Stimulated activated naive CD8-positive, alpha-beta T cell treated with anti-CD3 and anti-CD28 coated beads, Interleukin-15, amount 100 ng/mL, for 72 hours (primary cell): ENCODE data around the gene ABHD10.

Source experiments
- ATAC-seq: fragments of 150-1000 bp; cut with Tn5 transposase; 2 replicates; pipeline ENCODE4 v1.10.0; 2021; ENCODE audit warnings: mild to moderate bottlenecking, moderate library complexity
- DNase-seq, 2 donors: peaks; one replicate each; pipeline ENCODE4 v3.0.0; 2021 to 2022
- H3K27ac Mint-ChIP-seq, 2 donors: one replicate each; pipeline ENCODE4 v1.8.0; 2022; ENCODE audit warnings: mild to moderate bottlenecking in 2 of 2, mixed read lengths in 2 of 2, moderate library complexity in 2 of 2
- H3K27me3 Mint-ChIP-seq: one replicate; pipeline ENCODE4 v1.8.0; 2022; ENCODE audit warnings: mixed read lengths
- H3K4me1 Mint-ChIP-seq: one replicate; pipeline ENCODE4 v1.8.0; 2022; ENCODE audit warnings: mild to moderate bottlenecking, mixed read lengths
- H3K4me3 Mint-ChIP-seq, 2 donors: one replicate each; pipeline ENCODE4 v1.8.0; 2022; ENCODE audit warnings: mild to moderate bottlenecking in 2 of 2, mixed read lengths in 2 of 2, moderate library complexity in 1 of 2
- H3K9me3 Mint-ChIP-seq, 2 donors: one replicate each; pipeline ENCODE4 v1.8.0; 2022; ENCODE audit warnings: mixed read lengths in 2 of 2

The ABHD10 gene

DNA sequence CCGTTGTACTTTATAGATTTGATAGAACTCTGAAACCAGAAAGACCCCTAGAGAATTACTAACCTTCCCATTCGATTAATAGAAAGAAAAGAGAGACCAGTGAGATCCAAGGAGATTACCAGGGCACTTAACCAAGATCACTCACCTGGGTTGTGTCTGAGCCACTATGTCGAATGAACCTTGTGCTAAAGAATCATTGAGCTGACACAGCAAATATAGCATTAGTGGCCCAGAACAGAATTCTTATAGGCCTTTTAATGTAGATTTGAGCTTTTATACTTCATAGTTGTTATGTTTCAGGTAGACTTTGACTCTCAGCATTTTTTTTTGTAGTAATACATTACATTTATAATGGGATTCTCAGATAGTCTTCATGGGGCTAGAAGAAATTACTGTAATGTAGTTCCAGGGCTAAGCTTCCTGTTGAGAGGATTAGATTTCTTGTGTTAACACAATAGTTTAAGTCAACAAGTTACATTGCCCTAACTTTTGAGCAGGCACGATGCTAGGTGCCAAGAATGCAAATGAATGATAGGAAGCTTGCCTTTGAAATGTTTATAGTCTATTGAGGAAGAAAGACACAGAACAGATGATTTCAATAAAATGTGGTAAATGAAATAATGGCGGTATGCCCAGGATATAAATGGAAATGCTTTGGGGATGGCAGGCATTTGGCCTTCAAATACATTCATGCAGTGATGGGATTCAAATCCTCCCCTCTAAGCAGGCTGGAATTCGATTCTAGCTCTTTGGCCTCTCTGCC, 24.4 kb upstream of the ABHD10 start:
- H3K4me3 Mint-ChIP-seq: no peak overlapping the region
- no peak for ATAC-seq
- H3K9me3 Mint-ChIP-seq: no peaks in the 10 kb centered on the region
- H3K4me1 Mint-ChIP-seq: no peaks in the 10 kb centered on the region
- H3K27ac Mint-ChIP-seq: no peak overlapping the region
- H3K27me3 Mint-ChIP-seq: no peaks in the 10 kb centered on the region
- no peak for DNase-seq

DNA sequence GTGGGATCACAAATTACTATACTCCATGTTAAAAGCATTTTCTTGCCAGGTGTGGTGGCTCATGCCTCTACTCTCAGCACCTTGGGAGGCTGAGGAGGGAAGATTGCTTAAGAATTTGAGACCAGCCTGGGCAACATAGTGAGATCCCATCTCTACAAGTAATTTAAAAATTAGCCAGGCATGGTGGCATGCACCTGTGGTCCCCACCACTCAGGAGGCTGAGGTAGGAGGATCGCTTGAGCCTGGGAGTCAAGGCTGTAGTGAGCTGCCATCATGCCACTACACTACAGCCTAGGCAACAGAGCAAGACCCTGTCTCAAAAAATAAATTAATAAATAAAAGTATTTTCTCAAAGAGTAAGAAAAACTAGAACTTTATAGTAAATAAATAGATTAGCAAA, 22.9 kb upstream of the ABHD10 start:
- no peak overlapping the region for H3K4me3 Mint-ChIP-seq
- H3K4me1 Mint-ChIP-seq: no peaks in the 10 kb centered on the region
- no peak overlapping the region for H3K27ac Mint-ChIP-seq
- no peak for DNase-seq
- no peak for ATAC-seq
- H3K9me3 Mint-ChIP-seq: no peaks in the 10 kb centered on the region
- H3K27me3 Mint-ChIP-seq: no peaks in the 10 kb centered on the region

DNA sequence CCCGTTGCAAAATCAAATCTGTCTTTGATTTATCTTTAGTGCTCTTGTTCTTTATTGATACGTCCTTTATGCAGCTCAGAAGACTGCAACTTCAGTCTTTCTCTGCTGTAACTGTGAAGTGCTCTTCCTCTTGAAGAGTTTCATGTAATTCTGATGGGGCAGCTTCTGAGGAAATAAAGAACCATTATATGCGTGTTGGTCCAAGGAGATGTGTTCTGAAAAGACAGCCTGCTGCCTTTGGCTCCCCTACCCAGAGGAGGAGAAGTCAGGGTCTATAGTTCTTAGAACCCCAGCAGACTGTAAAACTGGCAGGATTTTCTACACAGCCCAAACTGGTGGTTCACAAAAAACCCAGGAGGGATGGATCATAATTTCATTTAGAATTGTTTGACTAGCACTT, 22.4 kb upstream of the ABHD10 start:
- no peak for DNase-seq
- H3K27me3 Mint-ChIP-seq: no peaks in the 10 kb centered on the region

DNA sequence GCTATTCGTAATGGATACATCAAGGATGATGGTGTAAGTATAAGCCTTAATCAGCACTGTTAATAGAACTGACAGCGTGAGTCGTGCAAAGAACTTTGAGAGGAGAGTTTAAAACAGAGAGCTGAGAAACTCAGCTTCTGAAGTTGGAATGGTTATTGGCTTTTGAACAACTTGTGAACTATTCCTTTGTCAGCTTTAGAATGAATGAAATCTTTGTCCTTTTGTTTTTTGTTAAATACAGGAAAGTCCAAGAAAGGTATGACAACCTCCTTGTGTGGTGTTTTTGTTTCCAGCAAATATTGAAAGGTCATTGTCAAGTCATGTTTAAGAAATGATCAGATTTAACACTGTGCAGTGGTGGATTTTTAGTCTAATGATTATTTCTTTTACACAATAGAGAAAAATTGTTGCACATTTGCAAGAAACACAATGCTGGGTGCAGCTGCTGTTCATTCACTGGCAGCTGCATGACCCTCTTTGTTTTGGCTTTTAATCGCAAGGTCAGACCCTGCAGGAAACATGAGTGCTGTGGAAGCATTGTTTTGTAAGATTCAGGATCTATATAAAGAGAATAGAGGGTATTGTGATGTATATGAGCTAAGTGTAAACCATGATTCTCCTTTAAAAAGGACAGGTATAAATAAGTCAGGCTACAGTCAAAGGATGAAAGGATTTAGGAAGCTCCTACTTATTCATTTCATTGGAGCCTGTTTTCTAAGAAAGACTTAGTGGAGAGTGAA, 21.7 kb upstream of the ABHD10 start:
- H3K4me3 Mint-ChIP-seq: no peak overlapping the region
- no peaks in the 10 kb centered on the region for H3K4me1 Mint-ChIP-seq
- no peak overlapping the region for H3K27ac Mint-ChIP-seq
- DNase-seq (no peak), ATAC-seq (no peak)
- no peaks in the 10 kb centered on the region for H3K9me3 Mint-ChIP-seq
- H3K27me3 Mint-ChIP-seq: no peaks in the 10 kb centered on the region

More for the DNA sequence above, 22.4 kb upstream of the ABHD10 start:
- no peak overlapping the region for H3K27ac Mint-ChIP-seq
- H3K4me3 Mint-ChIP-seq: no peak overlapping the region
- no peaks in the 10 kb centered on the region for H3K9me3 Mint-ChIP-seq
- no peak for ATAC-seq
- no peaks in the 10 kb centered on the region for H3K4me1 Mint-ChIP-seq

DNA sequence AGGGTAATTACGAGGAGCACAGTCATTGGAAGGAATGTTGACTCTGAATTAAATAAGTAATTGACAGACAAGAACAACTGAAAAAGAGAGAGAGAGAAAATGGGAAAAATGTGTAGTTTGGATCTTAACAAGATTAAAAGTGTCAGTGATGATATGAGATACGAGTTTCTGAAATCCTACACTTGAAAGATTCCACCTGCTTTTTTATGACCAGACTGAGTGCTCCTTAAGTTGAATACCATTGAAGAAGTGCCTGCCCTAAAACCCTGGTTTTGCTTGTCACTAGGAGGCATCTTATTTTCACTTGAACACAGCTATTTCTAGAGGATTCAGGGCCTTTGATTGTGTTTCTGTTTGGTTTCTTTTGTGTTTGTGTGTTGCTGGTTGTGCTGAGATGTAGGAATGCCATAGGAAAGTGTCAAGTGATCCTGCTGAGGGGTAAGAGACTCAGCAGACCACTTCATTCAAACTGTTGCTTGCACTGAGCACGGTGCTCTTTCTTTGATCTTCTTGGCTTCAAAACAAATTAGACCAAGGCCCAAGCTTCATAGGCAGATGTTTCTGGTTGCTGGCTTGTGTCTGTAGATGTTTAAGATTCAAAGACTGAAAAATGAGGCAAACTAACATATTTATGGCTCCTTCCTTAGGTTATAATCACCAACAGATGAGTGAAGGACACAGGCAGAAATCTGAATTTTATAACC, 17.2 kb upstream of the ABHD10 start:
- no peaks in the 10 kb centered on the region for H3K9me3 Mint-ChIP-seq
- no peak overlapping the region for H3K4me3 Mint-ChIP-seq
- H3K4me1 Mint-ChIP-seq: peaks cover 7% of the 10 kb centered on the region
- H3K27ac Mint-ChIP-seq: peak overlapping the region in 1 of 2 donors; percentile 48
- DNase-seq (no peak), ATAC-seq (no peak)
- H3K27me3 Mint-ChIP-seq: no peaks in the 10 kb centered on the region

DNA sequence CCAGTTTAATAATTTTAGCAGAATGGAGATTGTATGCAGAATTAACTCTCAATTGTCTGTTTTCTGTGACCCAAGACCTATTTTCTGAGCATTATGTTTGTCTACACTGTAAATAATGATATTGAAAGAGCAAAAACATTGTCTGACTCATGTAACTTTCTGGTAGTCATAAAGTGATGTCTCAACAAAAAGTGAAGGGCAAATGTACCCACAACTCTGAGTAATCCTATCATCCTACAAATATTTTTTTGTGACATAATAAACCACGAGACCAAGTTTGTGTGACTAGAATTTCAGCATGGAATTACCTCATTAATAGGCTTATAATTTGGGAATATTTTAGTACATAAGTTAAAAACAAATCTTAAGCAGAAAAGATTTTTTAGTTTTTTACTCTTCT, 15.4 kb upstream of the ABHD10 start:
- Mint-ChIP-seq H3K27me3 (no peaks in the 10 kb centered on the region), H3K27ac (no peak overlapping the region), H3K9me3 (no peaks in the 10 kb centered on the region), H3K4me1 (peaks cover 19% of the 10 kb centered on the region), H3K4me3 (no peak overlapping the region)
- DNase-seq (no peak), ATAC-seq (peak; percentile 66)

DNA sequence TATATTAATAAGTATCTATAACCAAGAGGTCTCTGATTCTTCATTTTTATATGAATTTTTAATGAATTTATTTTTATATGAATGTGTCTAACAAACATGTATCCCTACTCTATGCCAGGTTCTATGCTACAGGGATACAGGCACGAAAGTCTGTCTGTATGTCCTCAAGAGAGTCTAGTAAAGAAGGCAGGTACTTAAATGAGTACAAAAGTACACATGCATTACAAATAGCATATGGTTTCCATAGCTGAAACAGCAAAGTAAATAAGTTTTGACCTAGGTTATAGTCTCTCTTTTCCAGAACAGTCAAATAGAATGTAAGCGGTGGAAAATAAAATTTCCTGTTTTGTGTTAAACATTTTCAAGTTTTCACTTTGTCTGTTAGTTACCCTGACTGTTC, 13.3 kb upstream of the ABHD10 start:
- peaks cover 19% of the 10 kb centered on the region for H3K4me1 Mint-ChIP-seq
- H3K4me3 Mint-ChIP-seq: no peak overlapping the region
- H3K27ac Mint-ChIP-seq: no peak overlapping the region
- ATAC-seq (no peak), DNase-seq (no peak)
- no peaks in the 10 kb centered on the region for H3K27me3 Mint-ChIP-seq
- H3K9me3 Mint-ChIP-seq: no peaks in the 10 kb centered on the region

DNA sequence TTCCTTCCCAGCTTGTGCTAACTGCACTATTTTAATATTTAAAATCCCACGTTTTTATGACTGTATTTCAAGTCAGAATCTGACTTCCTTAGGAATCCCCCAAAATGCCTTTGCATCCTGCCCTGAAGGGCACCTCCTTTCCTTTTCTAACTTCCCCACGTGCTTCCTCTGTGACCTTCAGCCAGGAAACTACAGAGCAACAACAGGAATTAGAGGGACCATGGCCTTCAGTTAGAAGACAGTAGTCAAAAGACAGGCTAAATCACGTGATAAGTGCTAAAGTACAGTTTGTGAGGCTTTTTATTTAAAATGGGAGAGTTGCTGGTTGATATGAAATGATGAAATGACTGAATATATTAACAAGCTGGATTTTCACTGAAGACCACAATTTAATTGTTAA, 11.8 kb upstream of the ABHD10 start:
- no peak for DNase-seq
- no peak overlapping the region for H3K27ac Mint-ChIP-seq
- no peaks in the 10 kb centered on the region for H3K27me3 Mint-ChIP-seq
- H3K4me1 Mint-ChIP-seq: peaks cover 19% of the 10 kb centered on the region
- ATAC-seq: no peak
- H3K9me3 Mint-ChIP-seq: no peaks in the 10 kb centered on the region
- H3K4me3 Mint-ChIP-seq: no peak overlapping the region

DNA sequence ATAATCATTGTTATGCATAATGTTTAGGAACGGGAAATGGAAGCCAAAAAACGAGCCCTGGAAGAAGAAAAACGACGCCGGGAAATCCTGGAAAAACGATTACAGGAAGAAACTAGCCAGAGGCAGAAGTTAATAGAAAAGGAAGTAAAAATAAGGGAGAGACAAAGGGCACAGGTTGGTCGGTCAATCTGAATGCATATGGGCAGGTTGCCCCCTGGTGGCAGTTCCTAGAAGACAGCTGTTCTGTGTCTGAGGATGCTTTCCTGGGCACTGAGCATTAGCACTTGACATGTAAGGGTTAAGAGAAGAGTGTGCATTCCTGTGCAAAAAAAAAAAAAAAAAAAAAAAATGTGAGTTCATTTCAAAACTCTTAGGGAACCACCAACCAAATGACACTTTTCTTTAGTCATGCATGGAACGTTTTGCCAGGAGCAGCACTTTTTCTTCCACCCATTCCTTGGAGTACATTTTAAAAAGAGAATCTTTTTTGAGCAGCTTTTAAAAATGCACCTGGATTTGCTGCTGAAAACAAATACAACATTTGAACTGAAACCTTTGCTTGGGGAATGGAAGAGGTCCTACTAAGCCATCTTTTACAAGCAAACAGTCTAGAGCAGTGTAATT, 11.1 kb upstream of the ABHD10 start:
- DNase-seq (peak; percentile 73 to 78), ATAC-seq (peak; percentile 93)
- H3K27me3 Mint-ChIP-seq: no peaks in the 10 kb centered on the region
- no peak overlapping the region for H3K27ac Mint-ChIP-seq
- H3K4me3 Mint-ChIP-seq: peak overlapping the region; percentile 26 to 31
- peaks cover 19% of the 10 kb centered on the region for H3K4me1 Mint-ChIP-seq
- no peaks in the 10 kb centered on the region for H3K9me3 Mint-ChIP-seq

DNA sequence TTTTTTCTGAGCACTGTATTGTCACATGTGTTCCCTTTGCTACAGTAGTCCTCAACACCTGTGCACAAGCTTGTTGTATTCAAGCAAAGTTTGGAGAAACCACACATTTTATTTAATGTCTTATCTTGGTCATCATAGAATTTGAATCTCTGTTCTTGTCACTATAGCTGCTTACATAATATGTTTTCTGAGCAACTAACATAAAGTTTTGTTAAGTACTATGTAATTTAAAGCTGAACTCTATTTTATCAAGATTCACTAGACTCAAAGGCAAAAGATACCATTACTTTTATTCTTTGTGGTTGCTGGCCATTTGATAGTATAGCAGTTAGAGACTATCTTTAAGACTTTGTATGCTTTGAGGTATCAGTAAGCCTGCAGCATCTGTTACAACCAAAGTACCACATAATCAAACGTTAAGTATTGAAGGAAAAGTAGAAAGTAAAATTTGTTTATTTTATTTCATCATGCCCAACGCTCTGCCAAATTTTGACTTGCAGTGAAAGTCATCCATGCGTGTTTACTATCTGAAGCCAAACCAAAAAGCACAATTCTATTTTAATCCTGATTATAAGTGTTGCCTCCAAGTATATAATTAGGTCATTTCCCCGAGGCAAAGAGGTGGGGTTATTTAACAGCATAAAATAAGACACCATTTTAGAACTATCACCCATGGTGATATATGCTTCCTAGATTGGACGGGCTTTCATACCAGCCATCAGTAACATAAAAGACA, 10.3 kb upstream of the ABHD10 start:
- Mint-ChIP-seq H3K27me3 (no peaks in the 10 kb centered on the region), H3K4me1 (peaks cover 19% of the 10 kb centered on the region), H3K9me3 (no peaks in the 10 kb centered on the region), H3K4me3 (no peak overlapping the region), H3K27ac (no peak overlapping the region)
- ATAC-seq: no peak
- DNase-seq: no peak

DNA sequence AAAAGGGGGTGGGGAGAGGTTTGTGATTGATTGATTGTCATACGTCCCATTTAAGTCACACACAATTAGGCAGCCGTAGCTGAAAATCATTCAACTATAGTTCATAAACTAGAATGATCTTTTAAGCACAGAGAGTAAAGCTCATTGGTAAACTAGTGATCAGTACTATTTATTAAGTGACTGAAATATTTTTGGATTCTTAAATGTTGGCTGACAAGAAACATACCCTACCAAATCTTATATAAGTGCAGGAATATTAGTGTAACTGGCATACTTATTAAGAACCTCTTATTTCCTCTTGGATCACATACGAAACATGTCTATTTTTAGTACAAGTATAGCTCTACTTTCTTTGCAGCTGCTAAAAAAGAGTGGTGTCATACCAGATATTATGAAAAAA, 8.4 kb upstream of the ABHD10 start:
- no peak for DNase-seq
- Mint-ChIP-seq H3K4me3 (no peak overlapping the region), H3K27ac (no peak overlapping the region), H3K4me1 (peaks cover 19% of the 10 kb centered on the region), H3K9me3 (no peaks in the 10 kb centered on the region), H3K27me3 (no peaks in the 10 kb centered on the region)
- no peak for ATAC-seq

DNA sequence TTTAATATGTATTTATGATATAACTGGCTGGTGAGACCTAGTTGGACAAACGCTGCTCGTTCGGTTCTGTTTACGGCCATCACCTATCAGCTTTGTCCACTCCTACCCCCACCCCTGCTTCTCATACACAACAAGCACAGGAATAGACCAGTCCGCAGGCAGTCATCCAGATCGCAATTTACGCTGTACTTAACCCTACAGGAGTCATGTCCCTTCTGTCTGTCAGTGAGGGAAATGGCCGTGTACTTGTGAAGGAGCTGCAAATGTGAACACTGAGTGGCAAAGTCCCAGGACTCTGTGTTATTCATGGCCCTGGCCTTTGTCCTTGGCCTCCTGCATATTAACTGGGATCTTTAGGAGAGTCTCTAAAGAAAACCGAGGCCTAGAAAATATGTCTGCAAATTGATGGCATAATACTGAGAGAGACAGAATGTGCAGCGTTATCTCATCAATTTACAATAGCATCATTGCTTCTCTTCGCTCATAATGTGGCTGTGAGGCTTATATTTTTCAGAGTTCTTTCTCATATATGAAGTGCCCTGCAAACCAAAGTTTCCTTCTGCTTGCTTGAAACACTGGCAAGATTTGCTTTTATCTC, 7.2 kb upstream of the ABHD10 start:
- H3K27ac Mint-ChIP-seq: no peak overlapping the region
- no peak for DNase-seq
- H3K4me3 Mint-ChIP-seq: no peak overlapping the region
- no peaks in the 10 kb centered on the region for H3K27me3 Mint-ChIP-seq
- H3K9me3 Mint-ChIP-seq: no peaks in the 10 kb centered on the region
- peaks cover 12% of the 10 kb centered on the region for H3K4me1 Mint-ChIP-seq
- ATAC-seq: no peak

DNA sequence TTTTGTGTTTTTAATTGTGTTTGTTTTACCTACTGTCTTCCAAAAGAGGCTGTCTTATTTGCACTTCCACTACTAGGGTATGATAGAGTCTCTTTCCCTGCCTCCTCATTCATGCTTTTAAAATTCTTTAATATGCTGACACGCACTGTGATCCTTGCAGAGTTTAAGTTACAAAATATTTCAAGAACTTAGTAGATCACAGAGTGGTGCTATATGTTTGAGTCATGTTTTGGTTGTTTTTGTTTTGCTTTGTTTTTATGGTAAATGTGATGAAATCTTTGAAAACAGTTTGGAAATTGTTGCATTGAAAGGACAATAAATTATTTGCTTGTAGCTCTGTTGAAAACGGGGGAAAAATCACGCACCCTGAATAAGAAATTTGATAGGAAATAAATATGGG, 5.9 kb upstream of the ABHD10 start:
- Mint-ChIP-seq H3K27ac (no peak overlapping the region), H3K4me3 (no peak overlapping the region), H3K27me3 (no peaks in the 10 kb centered on the region), H3K4me1 (peaks cover under 1% of the 10 kb centered on the region), H3K9me3 (no peaks in the 10 kb centered on the region)
- no peak for DNase-seq
- no peak for ATAC-seq

DNA sequence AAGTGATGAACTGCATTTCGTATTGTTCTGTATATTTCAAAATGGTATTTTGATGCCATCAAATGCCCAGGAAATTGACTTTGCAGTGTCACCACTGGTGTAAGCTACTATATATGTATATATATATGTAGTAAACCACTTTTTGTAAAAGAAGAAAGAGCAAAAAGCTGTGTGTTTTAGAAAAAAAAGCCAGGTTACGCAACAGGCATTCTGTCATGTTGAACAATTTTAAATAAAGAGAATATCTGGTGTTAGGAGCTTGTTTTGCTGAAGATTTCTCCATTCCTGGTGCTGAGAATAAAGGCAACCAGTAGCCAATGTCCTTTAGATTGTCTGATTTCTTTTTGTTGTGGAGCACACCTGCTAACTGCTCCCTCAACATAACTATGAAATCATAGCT, 3.7 kb upstream of the ABHD10 start:
- no peak for ATAC-seq
- no peak overlapping the region for H3K4me3 Mint-ChIP-seq
- peaks cover 6% of the 10 kb centered on the region for H3K4me1 Mint-ChIP-seq
- H3K27ac Mint-ChIP-seq: no peak overlapping the region
- no peaks in the 10 kb centered on the region for H3K9me3 Mint-ChIP-seq
- no peaks in the 10 kb centered on the region for H3K27me3 Mint-ChIP-seq
- no peak for DNase-seq

DNA sequence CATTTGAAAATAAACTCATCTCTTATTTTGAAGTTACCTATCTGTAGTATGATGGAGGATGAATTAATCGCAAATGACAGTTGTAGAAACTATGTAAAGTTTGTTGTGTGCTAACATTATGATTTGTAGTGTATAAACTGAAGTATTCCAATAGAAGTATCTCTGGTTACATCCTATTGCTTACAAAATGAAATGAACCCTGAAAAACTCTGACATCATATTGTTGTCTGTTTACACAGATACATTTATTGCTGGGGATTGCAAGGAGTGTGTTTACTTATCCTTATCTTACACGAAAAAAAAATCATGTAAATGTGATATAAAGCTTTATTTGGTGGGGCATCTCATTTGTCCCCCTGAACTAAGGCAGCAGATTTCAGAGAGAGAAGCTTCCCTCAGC, 2.6 kb upstream of the ABHD10 start:
- Mint-ChIP-seq H3K4me3 (no peak overlapping the region), H3K4me1 (peaks cover 17% of the 10 kb centered on the region), H3K27ac (no peak overlapping the region), H3K27me3 (no peaks in the 10 kb centered on the region), H3K9me3 (no peaks in the 10 kb centered on the region)
- DNase-seq (no peak), ATAC-seq (no peak)
